WTC11 (cell line): ENCODE data around the gene TMEM234. TPM values are rescaled to one million over a fixed set of nuclear protein-coding genes. Genes with fewer than 3 reads are reported as not detected.

Source experiments
- ATAC-seq: fragments of 200-7000 bp; cut with Tn5 transposase; 2 replicates; pipeline ENCODE4 v1.10.0; 2021; ENCODE audit warnings: mild to moderate bottlenecking, moderate library complexity
- CTCF ChIA-PET: fragments of 300-600 bp; sonication (Branson Sonifier 250); formaldehyde crosslinking; loops from one replicate; lab custom pipeline; 2021; ENCODE audit warnings: antibody characterized with exemption; lab: Charles Lee
- POLR2A ChIA-PET: fragments of 350-600 bp; sonication (Branson Sonifier 250); formaldehyde crosslinking; loops from one replicate; lab custom pipeline; 2021; ENCODE audit warnings: antibody characterized with exemption; lab: Charles Lee
- DNase-seq: peaks from one replicate; pipeline ENCODE4 v3.0.0; 2021; ENCODE audit warnings: low spot score
- H3K27ac Mint-ChIP-seq: 2 replicates; pipeline ENCODE4 v1.8.0; 2021; ENCODE audit warnings: mixed read lengths
- H3K27me3 Mint-ChIP-seq: 2 replicates; pipeline ENCODE4 v1.8.0; 2021; ENCODE audit warnings: low read depth, mild to moderate bottlenecking, moderate library complexity, mixed read lengths
- H3K36me3 Mint-ChIP-seq: 2 replicates; pipeline ENCODE4 v1.8.0; 2021; ENCODE audit warnings: mixed read lengths
- H3K4me1 Mint-ChIP-seq: 2 replicates; pipeline ENCODE4 v1.8.0; 2022; ENCODE audit warnings: mixed read lengths
- H3K4me3 Mint-ChIP-seq: 2 replicates; pipeline ENCODE4 v1.8.0; 2021; ENCODE audit warnings: mild to moderate bottlenecking, moderate library complexity, mixed read lengths
- H3K9me3 Mint-ChIP-seq: 2 replicates; pipeline ENCODE4 v1.8.0; 2021; ENCODE audit warnings: mixed read lengths
- ATF1 ChIP-seq: sonication (generic); formaldehyde crosslinking; IDR thresholded peaks from 2 replicates; pipeline ENCODE4 v1.8.1; 2023; ENCODE audit warnings: mild to moderate bottlenecking, moderate library complexity, missing genetic modification reagents
- CBFB ChIP-seq: sonication (generic); formaldehyde crosslinking; IDR thresholded peaks from 2 replicates; pipeline ENCODE4 v1.8.1; 2022; ENCODE audit warnings: mild to moderate bottlenecking, low read depth, missing genetic modification reagents
- EMX1 ChIP-seq: fragments of 250-450 bp; sonication (Bioruptor Pico); IDR thresholded peaks from 2 replicates; pipeline ENCODE4 v1.8.0; 2021; ENCODE audit warnings: mild to moderate bottlenecking
- ETV6 ChIP-seq: sonication (generic); formaldehyde crosslinking; IDR thresholded peaks from 2 replicates; pipeline ENCODE4 v1.8.1; 2022; ENCODE audit warnings: mild to moderate bottlenecking, missing genetic modification reagents
- JAZF1 ChIP-seq: fragments of 250-450 bp; sonication (Bioruptor Pico); IDR thresholded peaks from 2 replicates; pipeline ENCODE4 v1.9.0; 2021; ENCODE audit warnings: moderate library complexity, mild to moderate bottlenecking, inconsistent platforms
- KAT7 ChIP-seq: sonication (generic); formaldehyde crosslinking; IDR thresholded peaks from 2 replicates; pipeline ENCODE4 v1.8.1; 2023; ENCODE audit warnings: missing genetic modification reagents, mild to moderate bottlenecking, borderline replicate concordance
- NFATC4 ChIP-seq: fragments of 250-450 bp; sonication (Bioruptor Pico); IDR thresholded peaks from 2 replicates; pipeline ENCODE4 v1.9.0; 2021; ENCODE audit warnings: mild to moderate bottlenecking
- NFYB ChIP-seq: sonication (generic); formaldehyde crosslinking; conservative IDR thresholded peaks from 2 replicates; pipeline ENCODE4 v1.8.0; 2022; ENCODE audit warnings: low read depth, missing genetic modification reagents
- SMAD4 ChIP-seq: sonication (generic); formaldehyde crosslinking; IDR thresholded peaks from 2 replicates; pipeline ENCODE4 v1.8.0; 2022; ENCODE audit warnings: mild to moderate bottlenecking, missing genetic modification reagents
- TP53 ChIP-seq: sonication (generic); formaldehyde crosslinking; IDR thresholded peaks from 2 replicates; pipeline ENCODE4 v1.8.1; 2023; ENCODE audit warnings: mild to moderate bottlenecking, missing genetic modification reagents
- total RNA-seq: library from RNA; stranded (reverse); gene quantifications from 3 replicates; pipeline ENCODE4 v1.2.3, GENCODE V29; 2021
- TF ChIP-seq, protein P1 (sequence below): sonication (generic); formaldehyde crosslinking; conservative IDR thresholded peaks from 2 replicates; pipeline ENCODE4 v1.8.1; 2023; ENCODE audit warnings: mild to moderate bottlenecking, low read depth, missing genetic modification reagents, moderate library complexity
- TF ChIP-seq, protein P2 (sequence below): sonication (generic); formaldehyde crosslinking; IDR thresholded peaks from 2 replicates; pipeline ENCODE4 v1.8.1; 2022; ENCODE audit warnings: missing genetic modification reagents, borderline replicate concordance
- TF ChIP-seq, protein P3 (sequence below): fragments of 250-450 bp; sonication (Bioruptor Pico); IDR thresholded peaks from 2 replicates; pipeline ENCODE4 v1.9.0; 2021; ENCODE audit warnings: mild to moderate bottlenecking, borderline replicate concordance
- TF ChIP-seq, protein P4 (sequence below): sonication (generic); formaldehyde crosslinking; IDR thresholded peaks from 2 replicates; pipeline ENCODE4 v1.8.1; 2022; ENCODE audit warnings: mild to moderate bottlenecking, missing genetic modification reagents, moderate library complexity, borderline replicate concordance
- TF ChIP-seq, protein P5 (sequence below): fragments of 250-450 bp; sonication (Bioruptor Pico); IDR thresholded peaks from 2 replicates; pipeline ENCODE4 v1.9.0; 2021; ENCODE audit warnings: mild to moderate bottlenecking
- TF ChIP-seq, protein P6 (sequence below): sonication (generic); formaldehyde crosslinking; IDR thresholded peaks from 2 replicates; pipeline ENCODE4 v1.8.1; 2022; ENCODE audit warnings: low read depth, mild to moderate bottlenecking, moderate library complexity, missing genetic modification reagents, borderline replicate concordance
- TF ChIP-seq, protein P7 (sequence below): sonication (generic); formaldehyde crosslinking; IDR thresholded peaks from 2 replicates; pipeline ENCODE4 v1.8.1; 2022; ENCODE audit warnings: mild to moderate bottlenecking, moderate library complexity, missing genetic modification reagents
- TF ChIP-seq, protein P8 (sequence below): sonication (generic); formaldehyde crosslinking; IDR thresholded peaks from 2 replicates; pipeline ENCODE4 v1.8.0; 2022; ENCODE audit warnings: missing genetic modification reagents

TMEM234 gene
- total RNA-seq, 1 experiment from 2014 or later = 11.9 TPM

- Mint-ChIP-seq H3K9me3 (no peaks in the 10 kb centered on the region), H3K4me1 (peaks cover 23% of the 10 kb centered on the region), H3K27ac (peak overlapping the region; percentile 66; the same call in 1 of the 2 replicates), H3K36me3 (no peaks in the 10 kb centered on the region), H3K27me3 (peaks cover 3% of the 10 kb centered on the region; the same call in 1 of the 2 replicates), H3K4me3 (peak overlapping the region; percentile 84)
- ChIA-PET POLR2A (interaction anchor here (0.6 kb wide), 1 partner anchor 142 kb away, joined by 3 read pairs; no protein-coding TSS in a partner anchor), CTCF (interaction anchor here (0.8 to 3.3 kb wide), 6 partner anchors 22 to 108 kb away, joined by 3 to 14 read pairs (median 4); no protein-coding TSS in a partner anchor)
- ATAC-seq (no peak), DNase-seq (peak; percentile 23)
- TF ChIP-seq, protein P1, sequence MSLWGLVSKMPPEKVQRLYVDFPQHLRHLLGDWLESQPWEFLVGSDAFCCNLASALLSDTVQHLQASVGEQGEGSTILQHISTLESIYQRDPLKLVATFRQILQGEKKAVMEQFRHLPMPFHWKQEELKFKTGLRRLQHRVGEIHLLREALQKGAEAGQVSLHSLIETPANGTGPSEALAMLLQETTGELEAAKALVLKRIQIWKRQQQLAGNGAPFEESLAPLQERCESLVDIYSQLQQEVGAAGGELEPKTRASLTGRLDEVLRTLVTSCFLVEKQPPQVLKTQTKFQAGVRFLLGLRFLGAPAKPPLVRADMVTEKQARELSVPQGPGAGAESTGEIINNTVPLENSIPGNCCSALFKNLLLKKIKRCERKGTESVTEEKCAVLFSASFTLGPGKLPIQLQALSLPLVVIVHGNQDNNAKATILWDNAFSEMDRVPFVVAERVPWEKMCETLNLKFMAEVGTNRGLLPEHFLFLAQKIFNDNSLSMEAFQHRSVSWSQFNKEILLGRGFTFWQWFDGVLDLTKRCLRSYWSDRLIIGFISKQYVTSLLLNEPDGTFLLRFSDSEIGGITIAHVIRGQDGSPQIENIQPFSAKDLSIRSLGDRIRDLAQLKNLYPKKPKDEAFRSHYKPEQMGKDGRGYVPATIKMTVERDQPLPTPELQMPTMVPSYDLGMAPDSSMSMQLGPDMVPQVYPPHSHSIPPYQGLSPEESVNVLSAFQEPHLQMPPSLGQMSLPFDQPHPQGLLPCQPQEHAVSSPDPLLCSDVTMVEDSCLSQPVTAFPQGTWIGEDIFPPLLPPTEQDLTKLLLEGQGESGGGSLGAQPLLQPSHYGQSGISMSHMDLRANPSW = no peak
- TF ChIP-seq, protein P2, sequence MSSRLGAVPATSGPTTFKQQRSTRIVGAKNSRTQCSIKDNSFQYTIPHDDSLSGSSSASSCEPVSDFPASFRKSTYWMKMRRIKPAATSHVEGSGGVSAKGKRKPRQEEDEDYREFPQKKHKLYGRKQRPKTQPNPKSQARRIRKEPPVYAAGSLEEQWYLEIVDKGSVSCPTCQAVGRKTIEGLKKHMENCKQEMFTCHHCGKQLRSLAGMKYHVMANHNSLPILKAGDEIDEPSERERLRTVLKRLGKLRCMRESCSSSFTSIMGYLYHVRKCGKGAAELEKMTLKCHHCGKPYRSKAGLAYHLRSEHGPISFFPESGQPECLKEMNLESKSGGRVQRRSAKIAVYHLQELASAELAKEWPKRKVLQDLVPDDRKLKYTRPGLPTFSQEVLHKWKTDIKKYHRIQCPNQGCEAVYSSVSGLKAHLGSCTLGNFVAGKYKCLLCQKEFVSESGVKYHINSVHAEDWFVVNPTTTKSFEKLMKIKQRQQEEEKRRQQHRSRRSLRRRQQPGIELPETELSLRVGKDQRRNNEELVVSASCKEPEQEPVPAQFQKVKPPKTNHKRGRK (CRISPR knock-in tag) = no peak
- no peak for TF ChIP-seq SMAD4 (CRISPR knock-in tag)
- TF ChIP-seq, protein P3, sequence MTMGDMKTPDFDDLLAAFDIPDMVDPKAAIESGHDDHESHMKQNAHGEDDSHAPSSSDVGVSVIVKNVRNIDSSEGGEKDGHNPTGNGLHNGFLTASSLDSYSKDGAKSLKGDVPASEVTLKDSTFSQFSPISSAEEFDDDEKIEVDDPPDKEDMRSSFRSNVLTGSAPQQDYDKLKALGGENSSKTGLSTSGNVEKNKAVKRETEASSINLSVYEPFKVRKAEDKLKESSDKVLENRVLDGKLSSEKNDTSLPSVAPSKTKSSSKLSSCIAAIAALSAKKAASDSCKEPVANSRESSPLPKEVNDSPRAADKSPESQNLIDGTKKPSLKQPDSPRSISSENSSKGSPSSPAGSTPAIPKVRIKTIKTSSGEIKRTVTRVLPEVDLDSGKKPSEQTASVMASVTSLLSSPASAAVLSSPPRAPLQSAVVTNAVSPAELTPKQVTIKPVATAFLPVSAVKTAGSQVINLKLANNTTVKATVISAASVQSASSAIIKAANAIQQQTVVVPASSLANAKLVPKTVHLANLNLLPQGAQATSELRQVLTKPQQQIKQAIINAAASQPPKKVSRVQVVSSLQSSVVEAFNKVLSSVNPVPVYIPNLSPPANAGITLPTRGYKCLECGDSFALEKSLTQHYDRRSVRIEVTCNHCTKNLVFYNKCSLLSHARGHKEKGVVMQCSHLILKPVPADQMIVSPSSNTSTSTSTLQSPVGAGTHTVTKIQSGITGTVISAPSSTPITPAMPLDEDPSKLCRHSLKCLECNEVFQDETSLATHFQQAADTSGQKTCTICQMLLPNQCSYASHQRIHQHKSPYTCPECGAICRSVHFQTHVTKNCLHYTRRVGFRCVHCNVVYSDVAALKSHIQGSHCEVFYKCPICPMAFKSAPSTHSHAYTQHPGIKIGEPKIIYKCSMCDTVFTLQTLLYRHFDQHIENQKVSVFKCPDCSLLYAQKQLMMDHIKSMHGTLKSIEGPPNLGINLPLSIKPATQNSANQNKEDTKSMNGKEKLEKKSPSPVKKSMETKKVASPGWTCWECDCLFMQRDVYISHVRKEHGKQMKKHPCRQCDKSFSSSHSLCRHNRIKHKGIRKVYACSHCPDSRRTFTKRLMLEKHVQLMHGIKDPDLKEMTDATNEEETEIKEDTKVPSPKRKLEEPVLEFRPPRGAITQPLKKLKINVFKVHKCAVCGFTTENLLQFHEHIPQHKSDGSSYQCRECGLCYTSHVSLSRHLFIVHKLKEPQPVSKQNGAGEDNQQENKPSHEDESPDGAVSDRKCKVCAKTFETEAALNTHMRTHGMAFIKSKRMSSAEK = no peak
- TF ChIP-seq NFYB = no peak
- TF ChIP-seq, protein P4, sequence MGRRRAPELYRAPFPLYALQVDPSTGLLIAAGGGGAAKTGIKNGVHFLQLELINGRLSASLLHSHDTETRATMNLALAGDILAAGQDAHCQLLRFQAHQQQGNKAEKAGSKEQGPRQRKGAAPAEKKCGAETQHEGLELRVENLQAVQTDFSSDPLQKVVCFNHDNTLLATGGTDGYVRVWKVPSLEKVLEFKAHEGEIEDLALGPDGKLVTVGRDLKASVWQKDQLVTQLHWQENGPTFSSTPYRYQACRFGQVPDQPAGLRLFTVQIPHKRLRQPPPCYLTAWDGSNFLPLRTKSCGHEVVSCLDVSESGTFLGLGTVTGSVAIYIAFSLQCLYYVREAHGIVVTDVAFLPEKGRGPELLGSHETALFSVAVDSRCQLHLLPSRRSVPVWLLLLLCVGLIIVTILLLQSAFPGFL = no peak
- no peak for TF ChIP-seq JAZF1 (CRISPR knock-in tag)
- TF ChIP-seq, protein P5, sequence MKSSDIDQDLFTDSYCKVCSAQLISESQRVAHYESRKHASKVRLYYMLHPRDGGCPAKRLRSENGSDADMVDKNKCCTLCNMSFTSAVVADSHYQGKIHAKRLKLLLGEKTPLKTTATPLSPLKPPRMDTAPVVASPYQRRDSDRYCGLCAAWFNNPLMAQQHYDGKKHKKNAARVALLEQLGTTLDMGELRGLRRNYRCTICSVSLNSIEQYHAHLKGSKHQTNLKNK (CRISPR knock-in tag) = no peak
- TF ChIP-seq NFATC4 (CRISPR knock-in tag) = no peak
- TF ChIP-seq EMX1 (CRISPR knock-in tag) = no peak
- TF ChIP-seq KAT7 = no peak
- TF ChIP-seq, protein P6, sequence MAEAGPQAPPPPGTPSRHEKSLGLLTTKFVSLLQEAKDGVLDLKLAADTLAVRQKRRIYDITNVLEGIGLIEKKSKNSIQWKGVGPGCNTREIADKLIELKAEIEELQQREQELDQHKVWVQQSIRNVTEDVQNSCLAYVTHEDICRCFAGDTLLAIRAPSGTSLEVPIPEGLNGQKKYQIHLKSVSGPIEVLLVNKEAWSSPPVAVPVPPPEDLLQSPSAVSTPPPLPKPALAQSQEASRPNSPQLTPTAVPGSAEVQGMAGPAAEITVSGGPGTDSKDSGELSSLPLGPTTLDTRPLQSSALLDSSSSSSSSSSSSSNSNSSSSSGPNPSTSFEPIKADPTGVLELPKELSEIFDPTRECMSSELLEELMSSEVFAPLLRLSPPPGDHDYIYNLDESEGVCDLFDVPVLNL (CRISPR knock-in tag) = no peak
- TF ChIP-seq CBFB = no peak
- no peak for TF ChIP-seq TP53 (CRISPR knock-in tag)
- TF ChIP-seq, protein P7, sequence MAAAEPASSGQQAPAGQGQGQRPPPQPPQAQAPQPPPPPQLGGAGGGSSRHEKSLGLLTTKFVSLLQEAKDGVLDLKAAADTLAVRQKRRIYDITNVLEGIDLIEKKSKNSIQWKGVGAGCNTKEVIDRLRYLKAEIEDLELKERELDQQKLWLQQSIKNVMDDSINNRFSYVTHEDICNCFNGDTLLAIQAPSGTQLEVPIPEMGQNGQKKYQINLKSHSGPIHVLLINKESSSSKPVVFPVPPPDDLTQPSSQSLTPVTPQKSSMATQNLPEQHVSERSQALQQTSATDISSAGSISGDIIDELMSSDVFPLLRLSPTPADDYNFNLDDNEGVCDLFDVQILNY (CRISPR knock-in tag) = no peak
- TF ChIP-seq, protein P8, sequence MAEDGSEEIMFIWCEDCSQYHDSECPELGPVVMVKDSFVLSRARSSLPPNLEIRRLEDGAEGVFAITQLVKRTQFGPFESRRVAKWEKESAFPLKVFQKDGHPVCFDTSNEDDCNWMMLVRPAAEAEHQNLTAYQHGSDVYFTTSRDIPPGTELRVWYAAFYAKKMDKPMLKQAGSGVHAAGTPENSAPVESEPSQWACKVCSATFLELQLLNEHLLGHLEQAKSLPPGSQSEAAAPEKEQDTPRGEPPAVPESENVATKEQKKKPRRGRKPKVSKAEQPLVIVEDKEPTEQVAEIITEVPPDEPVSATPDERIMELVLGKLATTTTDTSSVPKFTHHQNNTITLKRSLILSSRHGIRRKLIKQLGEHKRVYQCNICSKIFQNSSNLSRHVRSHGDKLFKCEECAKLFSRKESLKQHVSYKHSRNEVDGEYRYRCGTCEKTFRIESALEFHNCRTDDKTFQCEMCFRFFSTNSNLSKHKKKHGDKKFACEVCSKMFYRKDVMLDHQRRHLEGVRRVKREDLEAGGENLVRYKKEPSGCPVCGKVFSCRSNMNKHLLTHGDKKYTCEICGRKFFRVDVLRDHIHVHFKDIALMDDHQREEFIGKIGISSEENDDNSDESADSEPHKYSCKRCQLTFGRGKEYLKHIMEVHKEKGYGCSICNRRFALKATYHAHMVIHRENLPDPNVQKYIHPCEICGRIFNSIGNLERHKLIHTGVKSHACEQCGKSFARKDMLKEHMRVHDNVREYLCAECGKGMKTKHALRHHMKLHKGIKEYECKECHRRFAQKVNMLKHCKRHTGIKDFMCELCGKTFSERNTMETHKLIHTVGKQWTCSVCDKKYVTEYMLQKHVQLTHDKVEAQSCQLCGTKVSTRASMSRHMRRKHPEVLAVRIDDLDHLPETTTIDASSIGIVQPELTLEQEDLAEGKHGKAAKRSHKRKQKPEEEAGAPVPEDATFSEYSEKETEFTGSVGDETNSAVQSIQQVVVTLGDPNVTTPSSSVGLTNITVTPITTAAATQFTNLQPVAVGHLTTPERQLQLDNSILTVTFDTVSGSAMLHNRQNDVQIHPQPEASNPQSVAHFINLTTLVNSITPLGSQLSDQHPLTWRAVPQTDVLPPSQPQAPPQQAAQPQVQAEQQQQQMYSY = no peak
- TF ChIP-seq ETV6 = no peak
- no peak for TF ChIP-seq ATF1 (CRISPR knock-in tag)
Measured at GRCh38 chr1:32242341-32242851, 20.2 kb upstream of the TMEM234 start.
